Panc1 (cell line): ENCODE measurements around the gene PRR23A. TPM values are rescaled to one million over a fixed set of nuclear protein-coding genes. Genes with fewer than 3 reads are reported as not detected.
"Not testable (repeated sequence)": the region's sequence is repeated elsewhere in the genome, so short reads cannot be mapped to it uniquely, and the experiment has no call there.

Experiments used
- ATAC-seq: fragments of 200-7000 bp; cut with Tn5 transposase; 2 replicates; pipeline ENCODE4 v1.9.1; 2020; ENCODE audit warnings: mild to moderate bottlenecking, moderate library complexity
- BruUV-seq: library from RNA; stranded (reverse); fragments of 400-500 nt; replicated peaks from 2 replicates; lab custom pipeline; 2021; lab: Mats Ljungman, UMichigan
- CTCF ChIA-PET: fragments of 300-600 bp; sonication (Branson Sonifier 250); formaldehyde crosslinking; loops from one replicate; lab custom pipeline; 2022; ENCODE audit warnings: antibody characterized with exemption; lab: Charles Lee
- POLR2A ChIA-PET: fragments of 300-600 bp; sonication (Branson Sonifier 250); formaldehyde crosslinking; loops from one replicate; lab custom pipeline; 2022; ENCODE audit warnings: antibody characterized with exemption; lab: Charles Lee
- DNase-seq: peaks from one replicate; pipeline ENCODE4 v3.0.0-alpha.2; 2010; ENCODE audit warnings: low read depth, low spot score
- H3K27ac ChIP-seq: 2 replicates; pipeline ENCODE4 v1.5.1; 2011; ENCODE audit warnings: mild to moderate bottlenecking, low read length, inconsistent platforms
- H3K27me3 ChIP-seq: fragments of 200-500 bp; sonication (Bioruptor generic); 2 replicates; pipeline ENCODE4 v1.6.0; 2014; ENCODE audit warnings: low read length, inconsistent platforms; ENCODE audit not compliant: control insufficient read depth, insufficient read depth
- H3K36me3 ChIP-seq: fragments of 200-500 bp; sonication (Bioruptor generic); 2 replicates; pipeline ENCODE4 v1.5.1; 2014; ENCODE audit warnings: inconsistent platforms, mild to moderate bottlenecking, low read length, moderate library complexity; ENCODE audit not compliant: control insufficient read depth, insufficient read depth
- H3K4me1 ChIP-seq: 2 replicates; pipeline ENCODE4 v1.5.1; 2011; ENCODE audit warnings: inconsistent platforms, mild to moderate bottlenecking, low read length, moderate library complexity; ENCODE audit not compliant: control insufficient read depth, insufficient read depth
- H3K4me3 ChIP-seq, 2 experiments: 2 replicates each; pipeline ENCODE4 v1.5.1; 2011 to 2012; ENCODE audit warnings: low read depth in 2 of 2, low read length in 2 of 2, mild to moderate bottlenecking in 2 of 2, inconsistent platforms in 1 of 2, moderate library complexity in 1 of 2
- H3K9me3 ChIP-seq: fragments of 200-500 bp; sonication (Bioruptor generic); 2 replicates; pipeline ENCODE4 v1.5.1; 2014; ENCODE audit warnings: low read depth, mild to moderate bottlenecking, inconsistent platforms, low read length, moderate library complexity; ENCODE audit not compliant: control insufficient read depth, insufficient read depth
- POLR2AphosphoS5 ChIP-seq: IDR thresholded peaks from 2 replicates; pipeline ENCODE4 v1.6.1; 2012; ENCODE audit warnings: mild to moderate bottlenecking, low read depth, low read length, moderate library complexity
- REST ChIP-seq, 2 experiments: IDR thresholded peaks; 2 replicates each; pipeline ENCODE4 v1.6.1; 2011 to 2012; ENCODE audit warnings: low read depth in 2 of 2, control low read depth in 1 of 2, low read length in 1 of 2, mild to moderate bottlenecking in 1 of 2, moderate library complexity in 1 of 2; ENCODE audit not compliant: insufficient read depth in 1 of 2
- SIN3A ChIP-seq: IDR thresholded peaks from 2 replicates; pipeline ENCODE4 v1.6.1; 2012; ENCODE audit warnings: low read depth, mild to moderate bottlenecking, low read length, moderate library complexity, borderline replicate concordance; ENCODE audit not compliant: insufficient read depth
- TCF7L2 ChIP-seq: IDR thresholded peaks from 2 replicates; pipeline ENCODE4 v1.6.1; 2011; ENCODE audit warnings: mild to moderate bottlenecking, low read depth, low read length, inconsistent platforms
- in situ Hi-C: cut with HindIII; loops from 2 replicates; pipeline ENCODE4 v1.10.0; 2016; ENCODE audit warnings: low sequenced_read_pairs, low pct_unique_long_range_greater_than_20kb
- intact Hi-C: fragments of 100-400 bp; cut with micrococcal nuclease; formaldehyde crosslinking; loops from one replicate; pipeline ENCODE4 v1.10.0; 2022; ENCODE audit not compliant: unreplicated experiment
- total RNA-seq: library from RNA; stranded (reverse); gene quantifications from one replicate; pipeline ENCODE4 v1.2.1, GENCODE V29; 2021; ENCODE audit not compliant: unreplicated experiment

PRR23A gene
- total RNA-seq, 1 experiment from 2014 or later, result not detected

GRCh38 chr3:139037478-139037877, 31.4 kb upstream of the PRR23A start:
- Histone ChIP-seq H3K27me3 (no peaks in the 10 kb centered on the region; the same call in 1 of the 2 replicates), H3K4me3 (no peak overlapping the region), H3K9me3 (no peaks in the 10 kb centered on the region), H3K4me1 (no peaks in the 10 kb centered on the region), H3K27ac (no peak overlapping the region), H3K36me3 (no peaks in the 10 kb centered on the region)
- BruUV-seq, result no TSS peak
- DNase-seq (no peak), ATAC-seq (no peak)
- in situ Hi-C loops (no loop called here), intact Hi-C loops (no loop called here)
- no peak for TF ChIP-seq REST (IDR thresholded peaks at IDR 0.05; ENCODE audit: insufficient read depth in 1 of 2, low read depth in 2 of 2, low read length in 1 of 2)
- TF ChIP-seq TCF7L2, result no peak
- TF ChIP-seq POLR2AphosphoS5, result no peak
- POLR2A ChIA-PET, result no interaction called here
- CTCF ChIA-PET, result interaction anchor here (0.6 kb wide), 1 partner anchor 20 kb away, joined by 5 read pairs; no protein-coding TSS in a partner anchor

- TF ChIP-seq REST (IDR thresholded peaks at IDR 0.05; ENCODE audit: insufficient read depth in 1 of 2, low read depth in 2 of 2, low read length in 1 of 2) (no peak), SIN3A (no peak)
- Histone ChIP-seq H3K36me3 (no peaks in the 10 kb centered on the region), H3K9me3 (no peaks in the 10 kb centered on the region), H3K4me1 (no peaks in the 10 kb centered on the region), H3K27me3 (no peaks in the 10 kb centered on the region; the same call in 1 of the 2 replicates), H3K4me3 (no peak overlapping the region), H3K27ac (no peak overlapping the region)
- in situ Hi-C loops (no loop called here), intact Hi-C loops (no loop called here)
- ChIA-PET POLR2A (no interaction called here), CTCF (no interaction called here)
- ATAC-seq, result no peak
- no peak for DNase-seq
- BruUV-seq, result no TSS peak
These were observed 26.4 kb upstream of the PRR23A start for GRCh38 chr3:139032326-139033002.

- H3K36me3 ChIP-seq, intact Hi-C loops, H3K27me3 ChIP-seq, POLR2A ChIA-PET, H3K4me3 ChIP-seq, CTCF ChIA-PET, DNase-seq, ATAC-seq, H3K27ac ChIP-seq, H3K4me1 ChIP-seq, BruUV-seq, H3K9me3 ChIP-seq, in situ Hi-C loops: not testable (repeated sequence)
These were observed 24.5 kb upstream of the PRR23A start for GRCh38 chr3:139030576-139030975.
